Stimulated activated CD8-positive, alpha-beta memory T cell treated with anti-CD3 and anti-CD28 coated beads, Interleukin-7, amount 100 ng/mL, for 1 hour (primary cell): ENCODE measurements around the gene ETFA.

Experiments
- DNase-seq, 2 donors: peaks; one replicate each; pipeline ENCODE4 v3.0.0-alpha.2; 2020; ENCODE audit warnings: low read depth in 2 of 2

The ETFA gene

GRCh38 chr15:76175442-76175841 is 135.8 kb downstream of the ETFA start:
- DNase-seq = no peak

- no peak for DNase-seq
These were observed 136.6 kb downstream of the ETFA start for GRCh38 chr15:76174654-76175053.

GRCh38 chr15:76173317-76173834 is 137.9 kb downstream of the ETFA start:
- DNase-seq = no peak

- no peak for DNase-seq
These were observed 138.5 kb downstream of the ETFA start for GRCh38 chr15:76172782-76173181.

GRCh38 chr15:76169911-76170800 is 141.1 kb downstream of the ETFA start:
- DNase-seq = no peak

- DNase-seq = no peak
These were observed 142.3 kb downstream of the ETFA start for GRCh38 chr15:76169018-76169417.

- no peak for DNase-seq
These were observed 142.9 kb downstream of the ETFA start for GRCh38 chr15:76168237-76168984.

GRCh38 chr15:76165951-76166350 is 145.3 kb downstream of the ETFA start:
- no peak for DNase-seq
